LNCAP (cell line): ENCODE results near the gene SERPINB3.
"Not testable (repeated sequence)": the region's sequence is repeated elsewhere in the genome, so short reads cannot be mapped to it uniquely, and the experiment has no call there.

Experiments
- TF ChIP-seq, protein P1 (sequence below): fragments of 450-650 bp; IDR thresholded peaks from 2 replicates; pipeline ENCODE4 v1.5.1; 2017; ENCODE audit warnings: mild to moderate bottlenecking

Gene SERPINB3

GRCh38 chr18:63677500-63678225 is 16.0 kb upstream of the SERPINB3 start:
- TF ChIP-seq, protein P1, sequence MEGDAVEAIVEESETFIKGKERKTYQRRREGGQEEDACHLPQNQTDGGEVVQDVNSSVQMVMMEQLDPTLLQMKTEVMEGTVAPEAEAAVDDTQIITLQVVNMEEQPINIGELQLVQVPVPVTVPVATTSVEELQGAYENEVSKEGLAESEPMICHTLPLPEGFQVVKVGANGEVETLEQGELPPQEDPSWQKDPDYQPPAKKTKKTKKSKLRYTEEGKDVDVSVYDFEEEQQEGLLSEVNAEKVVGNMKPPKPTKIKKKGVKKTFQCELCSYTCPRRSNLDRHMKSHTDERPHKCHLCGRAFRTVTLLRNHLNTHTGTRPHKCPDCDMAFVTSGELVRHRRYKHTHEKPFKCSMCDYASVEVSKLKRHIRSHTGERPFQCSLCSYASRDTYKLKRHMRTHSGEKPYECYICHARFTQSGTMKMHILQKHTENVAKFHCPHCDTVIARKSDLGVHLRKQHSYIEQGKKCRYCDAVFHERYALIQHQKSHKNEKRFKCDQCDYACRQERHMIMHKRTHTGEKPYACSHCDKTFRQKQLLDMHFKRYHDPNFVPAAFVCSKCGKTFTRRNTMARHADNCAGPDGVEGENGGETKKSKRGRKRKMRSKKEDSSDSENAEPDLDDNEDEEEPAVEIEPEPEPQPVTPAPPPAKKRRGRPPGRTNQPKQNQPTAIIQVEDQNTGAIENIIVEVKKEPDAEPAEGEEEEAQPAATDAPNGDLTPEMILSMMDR, result no peak

DNA sequence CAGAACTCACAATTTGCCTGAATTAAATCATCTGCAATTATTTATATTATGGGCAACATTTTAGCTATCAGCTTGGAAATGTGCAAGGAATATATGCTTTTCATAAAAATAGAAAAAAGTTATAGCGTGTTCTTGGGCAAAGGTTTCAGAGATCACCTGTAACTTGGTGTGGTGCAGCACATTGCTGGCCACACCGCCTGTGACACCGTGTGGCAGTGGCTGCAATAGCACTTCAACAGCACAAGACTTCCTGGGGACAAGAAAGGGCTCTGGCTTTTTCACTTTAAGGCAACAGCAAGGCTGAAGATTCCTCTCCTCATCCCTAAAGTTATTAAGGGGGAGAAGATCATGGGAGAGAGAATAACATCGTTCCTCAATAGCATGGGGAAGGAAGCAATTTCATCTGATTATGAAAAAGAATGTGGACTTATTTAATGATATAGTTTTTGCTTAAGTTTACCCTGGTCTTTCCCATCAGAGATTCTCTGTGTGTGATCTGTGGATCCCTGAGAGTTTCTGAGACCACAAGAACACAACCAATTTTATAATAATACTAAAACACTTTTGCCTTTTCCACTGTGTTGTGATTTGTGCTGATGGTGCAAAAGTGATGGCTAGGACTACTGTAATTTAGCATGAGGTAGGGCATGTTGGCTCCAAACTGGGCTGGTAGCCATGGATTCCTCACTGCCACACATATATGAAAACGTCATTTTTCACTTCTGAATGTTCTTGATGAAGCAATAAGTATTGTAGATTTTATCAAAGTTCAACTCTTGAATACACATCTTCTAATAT is 15.0 kb upstream of the SERPINB3 start:
- TF ChIP-seq, protein P1, result peak; percentile 83

DNA sequence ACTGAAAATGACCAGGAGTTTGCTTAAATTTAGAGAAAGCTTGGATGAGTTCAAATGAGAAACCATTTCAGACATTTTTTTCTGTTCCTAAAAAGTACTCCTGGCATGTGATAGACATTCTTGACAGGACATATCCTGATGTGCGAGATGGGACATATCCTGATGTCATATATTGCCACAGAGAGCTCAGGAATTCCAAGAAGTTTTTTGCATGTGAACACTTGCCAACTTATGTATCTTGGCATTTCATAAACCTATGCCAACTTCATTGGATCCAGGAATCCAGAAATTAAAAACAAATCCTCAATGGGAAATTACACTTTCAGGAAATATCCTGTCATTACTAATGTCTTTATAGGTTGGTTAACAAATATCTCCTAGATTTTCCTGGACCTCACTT is 2.9 kb upstream of the SERPINB3 start:
- TF ChIP-seq, protein P1, result no peak

- TF ChIP-seq, protein P1, result no peak
Observed at GRCh38 chr18:63648241-63648640, 13.5 kb downstream of the SERPINB3 start.

DNA sequence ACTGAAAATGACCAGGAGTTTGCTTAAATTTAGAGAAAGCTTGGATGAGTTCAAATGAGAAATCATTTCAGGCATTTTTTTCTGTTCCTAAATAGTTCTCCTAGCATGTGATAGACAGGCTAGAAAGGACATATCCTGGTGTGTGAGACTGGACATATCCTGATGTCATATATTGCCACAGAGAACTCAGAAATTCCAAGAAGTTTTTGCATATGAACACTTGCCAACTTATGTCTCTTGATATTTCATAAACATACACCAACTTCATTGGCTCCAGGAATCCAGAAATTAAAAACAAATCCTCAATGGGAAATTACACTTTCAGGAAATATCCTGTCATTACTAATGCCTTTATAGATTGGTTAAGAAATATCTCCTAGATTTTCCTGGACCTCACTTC is 14.8 kb downstream of the SERPINB3 start:
- TF ChIP-seq, protein P1, result no peak

GRCh38 chr18:63644142-63644541 is 17.6 kb downstream of the SERPINB3 start, which contains the start of gene SERPINB4:
Gene SERPINB4, minus strand, starts transcription at chr18:63644256. Its CDS starts 679 bp downstream, at chr18:63643577.
- TF ChIP-seq, protein P1, result not testable (repeated sequence)

GRCh38 chr18:63637703-63638102 is 24.0 kb downstream of the SERPINB3 start:
- TF ChIP-seq, protein P1, result no peak
